SK-N-SH treated with all-trans-retinoic acid at 6 μM for 48 hours (cell line): ENCODE measurements around the gene BLMH.

Experiments
- ARNTL ChIP-seq: fragments of 450-650 bp; formaldehyde crosslinking; IDR thresholded peaks from 2 replicates; pipeline ENCODE4 v1.5.0; 2020; ENCODE audit warnings: low read depth, mild to moderate bottlenecking, moderate library complexity, borderline replicate concordance
- CREB5 ChIP-seq: fragments of 250-450 bp; sonication (Bioruptor Pico); IDR thresholded peaks from 2 replicates; pipeline ENCODE4 v1.5.1; 2020; ENCODE audit warnings: low read depth, mild to moderate bottlenecking, moderate library complexity
- CSRNP3 ChIP-seq: fragments of 250-450 bp; sonication (Bioruptor Pico); IDR thresholded peaks from 2 replicates; pipeline ENCODE4 v1.5.1; 2021; ENCODE audit warnings: mild to moderate bottlenecking, moderate library complexity
- ESRRG ChIP-seq: fragments of 250-450 bp; sonication (Bioruptor Pico); IDR thresholded peaks from 2 replicates; pipeline ENCODE4 v1.6.1; 2021; ENCODE audit warnings: mild to moderate bottlenecking
- GLIS3 ChIP-seq: fragments of 250-450 bp; sonication (Bioruptor Pico); IDR thresholded peaks from 2 replicates; pipeline ENCODE4 v1.5.0; 2020; ENCODE audit warnings: mild to moderate bottlenecking, moderate library complexity
- OSR1 ChIP-seq: fragments of 250-450 bp; sonication (Bioruptor Pico); IDR thresholded peaks from 2 replicates; pipeline ENCODE4 v1.8.0; 2022; ENCODE audit warnings: moderate library complexity, mild to moderate bottlenecking, inconsistent platforms
- PATZ1 ChIP-seq: fragments of 250-450 bp; sonication (Bioruptor Pico); IDR thresholded peaks from 2 replicates; pipeline ENCODE4 v1.8.0; 2020; ENCODE audit warnings: mild to moderate bottlenecking, moderate library complexity, borderline replicate concordance
- RARB ChIP-seq: fragments of 250-450 bp; sonication (Bioruptor Pico); IDR thresholded peaks from 2 replicates; pipeline ENCODE4 v1.8.0; 2021; ENCODE audit warnings: mild to moderate bottlenecking, moderate library complexity
- SNAI2 ChIP-seq: fragments of 250-450 bp; sonication (Bioruptor Pico); IDR thresholded peaks from 2 replicates; pipeline ENCODE4 v1.5.0; 2020; ENCODE audit warnings: mild to moderate bottlenecking, moderate library complexity
- TOX ChIP-seq: fragments of 250-450 bp; sonication (Bioruptor Pico); IDR thresholded peaks from 2 replicates; pipeline ENCODE4 v1.8.0; 2021; ENCODE audit warnings: mild to moderate bottlenecking, moderate library complexity, borderline replicate concordance
- ZFP3 ChIP-seq: fragments of 250-450 bp; sonication (Bioruptor Pico); IDR thresholded peaks from 2 replicates; pipeline ENCODE4 v1.5.0; 2020; ENCODE audit warnings: mild to moderate bottlenecking, moderate library complexity
- ZNF565 ChIP-seq: fragments of 450-650 bp; formaldehyde crosslinking; conservative IDR thresholded peaks from 2 replicates; pipeline ENCODE4 v1.5.0; 2020; ENCODE audit warnings: low read depth, mild to moderate bottlenecking, moderate library complexity
- ZNF8 ChIP-seq: fragments of 450-650 bp; formaldehyde crosslinking; IDR thresholded peaks from 2 replicates; pipeline ENCODE4 v1.5.0; 2020; ENCODE audit warnings: mild to moderate bottlenecking, moderate library complexity

GRCh38 chr17:30246460-30246859 is 45.3 kb downstream of the BLMH start:
- TF ChIP-seq GLIS3 (CRISPR knock-in tag) (no peak), RARB (CRISPR knock-in tag) (no peak), ZNF8 (CRISPR knock-in tag) (no peak), TOX (CRISPR knock-in tag) (no peak), ZNF565 (CRISPR knock-in tag) (no peak), ARNTL (CRISPR knock-in tag) (no peak), ZFP3 (no peak), PATZ1 (no peak), ESRRG (CRISPR knock-in tag) (no peak), SNAI2 (CRISPR knock-in tag) (no peak), CREB5 (CRISPR knock-in tag) (no peak), CSRNP3 (CRISPR knock-in tag) (no peak), OSR1 (no peak)
